GM12865 (cell line): Measurements from ENCODE around the gene CABLES2.

Experiments used
- DNase-seq: peaks from one replicate; pipeline ENCODE4 v3.0.0; 2010; ENCODE audit warnings: low read depth
- H3K4me3 ChIP-seq: 2 replicates; pipeline ENCODE4 v1.5.1; 2011; ENCODE audit warnings: mild to moderate bottlenecking, low read depth, low read length, control low read depth
- CTCF ChIP-seq: IDR thresholded peaks from 2 replicates; pipeline ENCODE4 v1.5.1; 2011; ENCODE audit warnings: low read length, control low read depth, low read depth, inconsistent platforms; ENCODE audit not compliant: insufficient read depth; ENCODE audit errors: missing control alignments

The CABLES2 gene

GRCh38 chr20:62410746-62411478, 3.8 kb upstream of the CABLES2 start:
- DNase-seq, result no peak
- no peak overlapping the region for H3K4me3 ChIP-seq
- TF ChIP-seq CTCF, result no peak

GRCh38 chr20:62409931-62410745, 3.1 kb upstream of the CABLES2 start:
- DNase-seq, result no peak
- no peak overlapping the region for H3K4me3 ChIP-seq
- peak; percentile 48 for TF ChIP-seq CTCF

GRCh38 chr20:62409086-62409853, 2.2 kb upstream of the CABLES2 start:
- no peak overlapping the region for H3K4me3 ChIP-seq
- TF ChIP-seq CTCF, result no peak

GRCh38 chr20:62408640-62409039, 1.6 kb upstream of the CABLES2 start:
- H3K4me3 ChIP-seq, result no peak overlapping the region
- no peak for TF ChIP-seq CTCF
- DNase-seq, result no peak

More at GRCh38 chr20:62409086-62409853, 2.2 kb upstream of the CABLES2 start:
- DNase-seq, result no peak

- DNase-seq, result no peak
- no peak for TF ChIP-seq CTCF
- H3K4me3 ChIP-seq, result peak overlapping the region; percentile 75; the same call in 1 of the 2 replicates
Observed at GRCh38 chr20:62408055-62408454, 970 bp upstream of the CABLES2 start.

GRCh38 chr20:62406635-62407176, 379 bp downstream of the CABLES2 start:
- H3K4me3 ChIP-seq, result peak overlapping the region; percentile 89
- no peak for DNase-seq
- TF ChIP-seq CTCF, result no peak
